Right lobe of liver (tissue), 4 donors: Measurements from ENCODE around the gene STXBP6.

ENCODE experiments used
- POLR2A ChIP-seq: fragments of 450-650 bp; IDR thresholded peaks from one replicate; pipeline ENCODE4 v1.6.1; 2017; ENCODE audit warnings: antibody characterized with exemption, mild to moderate bottlenecking
- TF ChIP-seq, protein P1 (sequence below), 4 donors: fragments of 200-600 bp in 3 of 4; fragments of 450-650 bp in 1 of 4; IDR thresholded peaks; one replicate each; pipeline versions ENCODE4 v1.5.1 to v1.8.0; 2016 to 2022; ENCODE audit warnings: antibody characterized with exemption in 4 of 4, mild to moderate bottlenecking in 2 of 4
- donor health status: DM: no; HTN: no; CAD: no.
- donor health status: DM: no; HTN: no; CAD: no.
- donor health status: DM: no; HTN: yes; CAD: no.

DNA sequence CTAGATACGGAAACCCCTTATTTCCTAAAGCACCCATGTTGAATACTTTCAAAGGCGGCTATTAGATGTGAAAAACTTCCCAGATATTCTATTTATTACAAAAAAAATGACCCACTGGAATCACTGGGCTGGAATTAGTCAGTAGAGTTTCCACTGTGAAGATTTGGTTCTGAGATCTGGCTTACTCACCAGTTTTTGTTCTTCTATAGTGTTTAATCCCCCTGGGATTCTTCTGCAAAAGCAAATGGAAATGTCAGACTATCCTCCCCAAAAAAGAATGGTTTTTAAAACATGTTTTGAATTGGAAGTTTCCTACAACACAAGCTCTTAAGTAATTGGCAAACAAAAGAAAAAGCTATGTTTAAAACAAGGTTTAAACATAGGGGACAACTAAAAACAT is 166.4 kb downstream of the STXBP6 start:
- no peak for TF ChIP-seq POLR2A
- TF ChIP-seq, protein P1, sequence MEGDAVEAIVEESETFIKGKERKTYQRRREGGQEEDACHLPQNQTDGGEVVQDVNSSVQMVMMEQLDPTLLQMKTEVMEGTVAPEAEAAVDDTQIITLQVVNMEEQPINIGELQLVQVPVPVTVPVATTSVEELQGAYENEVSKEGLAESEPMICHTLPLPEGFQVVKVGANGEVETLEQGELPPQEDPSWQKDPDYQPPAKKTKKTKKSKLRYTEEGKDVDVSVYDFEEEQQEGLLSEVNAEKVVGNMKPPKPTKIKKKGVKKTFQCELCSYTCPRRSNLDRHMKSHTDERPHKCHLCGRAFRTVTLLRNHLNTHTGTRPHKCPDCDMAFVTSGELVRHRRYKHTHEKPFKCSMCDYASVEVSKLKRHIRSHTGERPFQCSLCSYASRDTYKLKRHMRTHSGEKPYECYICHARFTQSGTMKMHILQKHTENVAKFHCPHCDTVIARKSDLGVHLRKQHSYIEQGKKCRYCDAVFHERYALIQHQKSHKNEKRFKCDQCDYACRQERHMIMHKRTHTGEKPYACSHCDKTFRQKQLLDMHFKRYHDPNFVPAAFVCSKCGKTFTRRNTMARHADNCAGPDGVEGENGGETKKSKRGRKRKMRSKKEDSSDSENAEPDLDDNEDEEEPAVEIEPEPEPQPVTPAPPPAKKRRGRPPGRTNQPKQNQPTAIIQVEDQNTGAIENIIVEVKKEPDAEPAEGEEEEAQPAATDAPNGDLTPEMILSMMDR (IDR thresholded peaks at IDR 0.05): no peak
